Activated CD4-positive, alpha-beta T cell treated with anti-CD3 and anti-CD28 coated beads, Interleukin-2, amount 10 ng/mL, durations not matched to agents 24 days and 14 days (primary cell): ENCODE results near the gene VAMP2. TPM values are rescaled to one million over a fixed set of nuclear protein-coding genes. Genes with fewer than 3 reads are reported as not detected.
A peak's percentile ranks its signal among the peaks of the same experiment; 100 is the strongest.

Source experiments
- DNase-seq: peaks from one replicate; pipeline ENCODE4 v3.0.0; 2022
- H3K27ac Mint-ChIP-seq: one replicate; pipeline ENCODE4 v1.8.0; 2022; ENCODE audit warnings: mild to moderate bottlenecking, mixed read lengths
- H3K27me3 Mint-ChIP-seq: one replicate; pipeline ENCODE4 v1.8.0; 2022; ENCODE audit warnings: mixed read lengths
- H3K36me3 Mint-ChIP-seq: one replicate; pipeline ENCODE4 v1.8.0; 2022; ENCODE audit warnings: low read depth, mild to moderate bottlenecking, mixed read lengths
- H3K4me1 Mint-ChIP-seq: one replicate; pipeline ENCODE4 v1.8.0; 2021; ENCODE audit warnings: mixed read lengths
- H3K4me3 Mint-ChIP-seq: one replicate; pipeline ENCODE4 v1.8.0; 2022; ENCODE audit warnings: mild to moderate bottlenecking, moderate library complexity, mixed read lengths
- H3K9me3 Mint-ChIP-seq: one replicate; pipeline ENCODE4 v1.8.0; 2021; ENCODE audit warnings: mixed read lengths
- intact Hi-C: fragments of 100-400 bp; cut with micrococcal nuclease; formaldehyde crosslinking; loops from one replicate; pipeline ENCODE4 v1.15.1; 2023
- total RNA-seq: library from RNA; stranded (reverse); gene quantifications from 2 replicates; pipeline ENCODE4 v1.2.3, GENCODE V29; 2022

Gene VAMP2
- total RNA-seq, 1 donor from 2014 or later, result 49.6 TPM

- H3K27ac Mint-ChIP-seq, result no peak overlapping the region
- peaks cover 39% of the 10 kb centered on the region for H3K4me1 Mint-ChIP-seq
- H3K9me3 Mint-ChIP-seq, result no peaks in the 10 kb centered on the region
- DNase-seq, result peak; percentile 63
- peak overlapping the region; percentile 91 for H3K4me3 Mint-ChIP-seq
- intact Hi-C loops, result loop anchor here (10.0 kb wide), 1 partner anchor 203 kb away; the partner anchor contains the start of gene RNF227
- H3K27me3 Mint-ChIP-seq, result peaks cover 60% of the 10 kb centered on the region
- H3K36me3 Mint-ChIP-seq, result peaks cover 4% of the 10 kb centered on the region
These were observed 45.3 kb downstream of the VAMP2 start for GRCh38 chr17:8117367-8117979.

- peaks cover 37% of the 10 kb centered on the region for H3K4me1 Mint-ChIP-seq
- no peak for DNase-seq
- H3K27me3 Mint-ChIP-seq, result peaks cover 61% of the 10 kb centered on the region
- no peak overlapping the region for H3K4me3 Mint-ChIP-seq
- H3K9me3 Mint-ChIP-seq, result no peaks in the 10 kb centered on the region
- peaks cover 4% of the 10 kb centered on the region for H3K36me3 Mint-ChIP-seq
- intact Hi-C loops, result loop anchor here (10.0 kb wide), 1 partner anchor 202 kb away; the partner anchor contains the start of gene RNF227
- no peak overlapping the region for H3K27ac Mint-ChIP-seq
These were observed 46.0 kb downstream of the VAMP2 start for GRCh38 chr17:8116776-8117175.

GRCh38 chr17:8110907-8111306 is 51.8 kb downstream of the VAMP2 start:
- no peak for DNase-seq
- H3K36me3 Mint-ChIP-seq, result no peaks in the 10 kb centered on the region
- H3K27ac Mint-ChIP-seq, result peak overlapping the region; percentile 10
- peaks cover 49% of the 10 kb centered on the region for H3K27me3 Mint-ChIP-seq
- intact Hi-C loops, result loop anchor here (2.0 to 10.0 kb wide), 3 partner anchors 16 to 196 kb away; partner anchors contain the start of gene RNF227
- H3K9me3 Mint-ChIP-seq, result no peaks in the 10 kb centered on the region
- peak overlapping the region; percentile 11 for H3K4me3 Mint-ChIP-seq
- H3K4me1 Mint-ChIP-seq, result peaks cover 6% of the 10 kb centered on the region

- intact Hi-C loops, result loop anchor here (2.0 to 10.0 kb wide), 3 partner anchors 16 to 196 kb away; partner anchors contain the start of gene RNF227
- no peak overlapping the region for H3K4me3 Mint-ChIP-seq
- H3K27ac Mint-ChIP-seq, result no peak overlapping the region
- peaks cover 47% of the 10 kb centered on the region for H3K27me3 Mint-ChIP-seq
- peaks cover 6% of the 10 kb centered on the region for H3K4me1 Mint-ChIP-seq
- DNase-seq, result no peak
- H3K36me3 Mint-ChIP-seq, result no peaks in the 10 kb centered on the region
- no peaks in the 10 kb centered on the region for H3K9me3 Mint-ChIP-seq
These were observed 52.3 kb downstream of the VAMP2 start for GRCh38 chr17:8110456-8110804.

- peak overlapping the region; percentile 43 for H3K4me3 Mint-ChIP-seq
- no peak overlapping the region for H3K27ac Mint-ChIP-seq
- H3K36me3 Mint-ChIP-seq, result no peaks in the 10 kb centered on the region
- H3K9me3 Mint-ChIP-seq, result no peaks in the 10 kb centered on the region
- peak; percentile 94 for DNase-seq
- intact Hi-C loops, result loop anchor here (2.0 to 10.0 kb wide), 3 partner anchors 15 to 195 kb away; partner anchors contain the start of gene RNF227
- peaks cover 6% of the 10 kb centered on the region for H3K4me1 Mint-ChIP-seq
- H3K27me3 Mint-ChIP-seq, result peaks cover 42% of the 10 kb centered on the region
These were observed 52.9 kb downstream of the VAMP2 start for GRCh38 chr17:8109661-8110455.

Other genes with a start within 250 kb of the VAMP2 start
- 6.2 and 6.5 TPM in 2 replicates for gene RNF227, start 246.7 kb downstream of the VAMP2 start, total RNA-seq
- gene KCNAB3, start 233.1 kb downstream of the VAMP2 start, total RNA-seq, result 9.7 and 12.8 TPM in 2 replicates
- gene TRAPPC1, start 231.0 kb downstream of the VAMP2 start, total RNA-seq, result 150 and 159 TPM in 2 replicates
- 52.4 and 54.5 TPM in 2 replicates for gene CNTROB, start 230.7 kb downstream of the VAMP2 start, total RNA-seq
- not detected in 2 replicates for gene GUCY2D, start 160.3 kb downstream of the VAMP2 start, total RNA-seq
- not detected in 2 replicates for gene ALOX15B, start 123.9 kb downstream of the VAMP2 start, total RNA-seq
- gene ALOX12B, start 75.2 kb downstream of the VAMP2 start, total RNA-seq, result 0.77 and 0.88 TPM in 2 replicates
- gene ALOXE3, start 44.4 kb downstream of the VAMP2 start, total RNA-seq, result not detected in 2 replicates
- 1.5 and 2.1 TPM in 2 replicates for gene HES7, start 38.8 kb downstream of the VAMP2 start, total RNA-seq
- gene PER1, start 10.5 kb downstream of the VAMP2 start, total RNA-seq, result 39.4 and 41.7 TPM in 2 replicates
- gene TMEM107, start 13.4 kb upstream of the VAMP2 start, total RNA-seq, result 20.9 and 21.4 TPM in 2 replicates
- gene BORCS6, start 27.2 kb upstream of the VAMP2 start, total RNA-seq, result 4.7 and 5.7 TPM in 2 replicates
- 92.3 and 101 TPM in 2 replicates for gene AURKB, start 47.6 kb upstream of the VAMP2 start, total RNA-seq
- gene CTC1, start 85.1 kb upstream of the VAMP2 start, total RNA-seq, result 75.0 and 78.7 TPM in 2 replicates
- gene PFAS, start 86.3 kb upstream of the VAMP2 start, total RNA-seq, result 208 and 211 TPM in 2 replicates
- gene RANGRF, start 125.7 kb upstream of the VAMP2 start, total RNA-seq, result 57.5 and 66.3 TPM in 2 replicates
- 5.4 and 6.8 TPM in 2 replicates for gene SLC25A35, start 132.5 kb upstream of the VAMP2 start, total RNA-seq
- not detected in 2 replicates for gene ARHGEF15, start 147.3 kb upstream of the VAMP2 start, total RNA-seq
- not detected in 2 replicates for gene ODF4, start 176.9 kb upstream of the VAMP2 start, total RNA-seq
- gene RPL26, start 220.2 kb upstream of the VAMP2 start, total RNA-seq, result 2,460 and 2,469 TPM in 2 replicates
- gene RNF222, start 234.9 kb upstream of the VAMP2 start, total RNA-seq, result not detected in 2 replicates